ENCODE measurements around the gene SCAANT1. TPM values are rescaled to one million over a fixed set of nuclear protein-coding genes. Genes with fewer than 3 reads are reported as not detected.
A peak's percentile ranks its signal among the peaks of the same experiment; 100 is the strongest.

SCAANT1 gene
- total RNA-seq, 1 experiment from 2014 or later, result not detected

- H3K14ac ChIP-seq (ENCODE audit: insufficient read depth, low read length), result no peak overlapping the region
- H3K27ac ChIP-seq (ENCODE audit: insufficient read length, low read depth, low read length), result no peak overlapping the region
- Mint-ChIP-seq H3K27ac (no peak overlapping the region; a peak in 3 of 7 replicates), H3K9me3 (no peaks in the 10 kb centered on the region; a peak in 1 of 5 replicates), H3K4me1 (peaks cover 26 to 28% of the 10 kb centered on the region in 2 experiments), H3K36me3 (ENCODE audit: insufficient read depth in 1 of 3, low read depth in 3 of 3) (peaks cover 5 to 8% (median 5%) of the 10 kb centered on the region in 3 experiments), H3K27me3 (ENCODE audit: low read depth) (no peaks in the 10 kb centered on the region), H3K4me3 (no peak overlapping the region)
- no peak overlapping the region for H3K9ac ChIP-seq (ENCODE audit: extremely low read depth, insufficient read length, low read length)
- H3K4me1 ChIP-seq (ENCODE audit: insufficient read depth, low read length), result peaks cover 4% of the 10 kb centered on the region; the same call in 1 of the 2 replicates
- no peak overlapping the region for H4K91ac ChIP-seq (ENCODE audit: insufficient read length, low read depth, low read length)
- no peak overlapping the region for H3K23ac ChIP-seq (ENCODE audit: insufficient read length, low read depth, low read length)
- WGBS (ENCODE audit: extremely low coverage, insufficient read length, low lambda C conversion rate), result no CpG with 5 or more reads among the region's 3 CpGs
- no peak overlapping the region for H3K56ac ChIP-seq (ENCODE audit: insufficient read length, low read depth, low read length)
- H2BK15ac ChIP-seq (ENCODE audit: low read depth, low read length), result no peak overlapping the region
- H3K79me1 ChIP-seq (ENCODE audit: insufficient read depth, low read depth, low read length, poor library complexity, severe bottlenecking), result peaks cover 3% of the 10 kb centered on the region
- no peak overlapping the region for H3K4ac ChIP-seq (ENCODE audit: low read depth, low read length)
- no peak overlapping the region for H3K18ac ChIP-seq (ENCODE audit: insufficient read length, low read depth, low read length)
- no peak overlapping the region for H2BK120ac ChIP-seq (ENCODE audit: low read depth, low read length, poor library complexity, severe bottlenecking)
- TF ChIP-seq CTCF (conservative IDR thresholded peaks at IDR 0.05), result peak; percentile 48
- H2AFZ ChIP-seq (ENCODE audit: low read length), result no peak overlapping the region
- no peak for DNase-seq
- no peak overlapping the region for H4K8ac ChIP-seq (replicated peaks; ENCODE audit: insufficient read length, low read depth, low read length)
- no peak overlapping the region for H2BK5ac ChIP-seq (ENCODE audit: insufficient read length, low read length)
- no peak overlapping the region for H4K5ac ChIP-seq (ENCODE audit: insufficient read length, low read depth, low read length)
- no peaks in the 10 kb centered on the region for H3K27me3 ChIP-seq (ENCODE audit: insufficient read depth, low read length)
- H2BK20ac ChIP-seq (ENCODE audit: low read depth, low read length, poor library complexity, severe bottlenecking), result no peak overlapping the region
- H4K20me1 ChIP-seq (ENCODE audit: control insufficient read depth, insufficient read depth, insufficient read length), result peaks cover 2% of the 10 kb centered on the region
- no peak overlapping the region for H3T11ph ChIP-seq (ENCODE audit: low read length)
- no peak overlapping the region for H3K4me2 ChIP-seq (ENCODE audit: insufficient read depth, insufficient read length, low read length)
- H3K79me2 ChIP-seq (ENCODE audit: insufficient read depth, low read length), result no peaks in the 10 kb centered on the region
- H2AK5ac ChIP-seq (ENCODE audit: insufficient read length, low read length), result no peak overlapping the region
- no peaks in the 10 kb centered on the region for H3K23me2 ChIP-seq (ENCODE audit: insufficient read length, low read depth, low read length, poor library complexity, severe bottlenecking)
- H2BK12ac ChIP-seq (ENCODE audit: insufficient read length, low read depth, low read length), result no peak overlapping the region
- H3K9me3 ChIP-seq (ENCODE audit: control insufficient read depth, low read depth, low read length), result no peaks in the 10 kb centered on the region
These were observed 19.1 kb upstream of the SCAANT1 start for GRCh38 chr3:63931290-63931689.

Measured in H9 (cell line).